K562 (cell line): ENCODE measurements around the gene CCDC92. TPM values are rescaled to one million over a fixed set of nuclear protein-coding genes. Genes with fewer than 3 reads are reported as not detected.

Experiments
- ATAC-seq: fragments of 200-7000 bp; cut with Tn5 transposase; 3 replicates; pipeline ENCODE4 v1.9.1; 2020; ENCODE audit warnings: moderate library complexity
- BruUV-seq: library from RNA; stranded (reverse); fragments of 400-500 nt; replicated peaks from 2 replicates; lab custom pipeline; 2021; lab: Mats Ljungman, UMichigan
- CTCF ChIA-PET: fragments of 300-600 bp; formaldehyde crosslinking; extraction: SDS; loops from one replicate; lab custom pipeline; 2021; ENCODE audit warnings: low intra/inter-chr PET ratio; lab: Yijun Ruan, JAX
- POLR2A ChIA-PET: fragments of 300-600, 350-650 bp; sonication (Branson Sonifier 250); formaldehyde crosslinking; extraction: SDS; loops from one replicate; lab custom pipeline; 2021; ENCODE audit warnings: antibody characterized with exemption, inconsistent platforms; lab: Yijun Ruan, JAX
- DNase-seq, 4 experiments: peaks; one replicate each; pipeline versions ENCODE4 v3.0.0 to v3.0.0-alpha.2; 2011 to 2018; ENCODE audit warnings: low spot score in 3 of 4, mixed read lengths in 3 of 4; ENCODE audit errors: extremely low read depth in 1 of 4
- FAIRE-seq: peaks from 2 replicates; lab custom pipeline; 2011; peaks lifted over from hg19 to GRCh38; lab: Jason Lieb, UNC
- H2AFZ ChIP-seq: 2 replicates; pipeline ENCODE4 v1.6.0; 2011; ENCODE audit warnings: low read depth, low read length, control low read depth, inconsistent platforms
- H3K27ac ChIP-seq: fragments of 200-600 bp; 3 replicates; pipeline ENCODE4 v1.8.0; 2011; ENCODE audit warnings: low read depth, mild to moderate bottlenecking, control low read depth, inconsistent platforms, low read length, moderate library complexity, mixed read lengths; ENCODE audit errors: extremely low read depth
- H3K27me3 ChIP-seq, 2 experiments: fragments of 300-600 bp in 1 of 2; 2 replicates in 1 of 2; 3 replicates in 1 of 2; pipeline versions ENCODE4 v1.6.0 to v1.8.0; 2011; ENCODE audit warnings: inconsistent platforms in 2 of 2, low read length in 2 of 2, mild to moderate bottlenecking in 1 of 2, mixed read lengths in 1 of 2, moderate library complexity in 1 of 2; ENCODE audit not compliant: control insufficient read depth in 2 of 2, insufficient read depth in 2 of 2
- H3K36me3 ChIP-seq: fragments of 300-600 bp; 3 replicates; pipeline ENCODE4 v1.8.0; 2011; ENCODE audit warnings: mild to moderate bottlenecking, low read length, inconsistent platforms; ENCODE audit not compliant: control insufficient read depth, insufficient read depth
- H3K4me1 ChIP-seq, 2 experiments: fragments of 200-600 bp in 1 of 2; replicated peaks in 1 of 2; 2 replicates in 1 of 2; 3 replicates in 1 of 2; pipeline versions ENCODE4 v1.5.1 to v1.8.0; 2011; ENCODE audit warnings: inconsistent platforms in 2 of 2, low read length in 2 of 2, mild to moderate bottlenecking in 1 of 2, mixed read lengths in 1 of 2, moderate library complexity in 1 of 2; ENCODE audit not compliant: control insufficient read depth in 2 of 2, insufficient read depth in 2 of 2
- H3K4me2 ChIP-seq: 2 replicates; pipeline ENCODE4 v1.6.1; 2011; ENCODE audit warnings: low read length, control low read depth, inconsistent platforms, mixed read lengths; ENCODE audit not compliant: insufficient read depth
- H3K4me3 ChIP-seq: fragments of 200-600 bp; sonication (generic), shearing (Covaris generic); 2 replicates; pipeline ENCODE4 v1.5.1; 2016; ENCODE audit warnings: control low read depth, inconsistent platforms
- H3K79me2 ChIP-seq: fragments of 200-600 bp; 3 replicates; pipeline ENCODE4 v1.8.0; 2011; ENCODE audit warnings: low read length, inconsistent platforms; ENCODE audit not compliant: control insufficient read depth, insufficient read depth
- H3K9ac ChIP-seq, 2 experiments: 2 replicates each; pipeline versions ENCODE4 v1.6.0 to v1.6.1; 2011; ENCODE audit warnings: low read depth in 2 of 2, low read length in 2 of 2, control low read depth in 1 of 2, inconsistent platforms in 1 of 2, mild to moderate bottlenecking in 1 of 2, mixed read lengths in 1 of 2; ENCODE audit not compliant: insufficient read depth in 1 of 2
- H3K9me1 ChIP-seq: one replicate; pipeline ENCODE4 v1.6.0; 2011; ENCODE audit warnings: inconsistent platforms, mild to moderate bottlenecking, low read length, moderate library complexity; ENCODE audit not compliant: control insufficient read depth, insufficient read depth
- H3K9me3 ChIP-seq: replicated peaks from 2 replicates; pipeline ENCODE4 v1.5.1; 2011; ENCODE audit warnings: low read depth, low read length, inconsistent platforms; ENCODE audit not compliant: control insufficient read depth, insufficient read depth
- H4K20me1 ChIP-seq: replicated peaks from 2 replicates; pipeline ENCODE4 v1.6.1; 2011; ENCODE audit warnings: low read length, inconsistent platforms, mixed read lengths; ENCODE audit not compliant: control insufficient read depth, insufficient read depth
- CEBPB ChIP-seq: fragments of 450-650 bp; IDR thresholded peaks from 2 replicates; pipeline ENCODE4 v1.6.1; 2016; ENCODE audit warnings: missing genetic modification characterization, missing compliant biosample characterization
- KDM4B ChIP-seq, 2 experiments: fragments of 450-650 bp in 1 of 2; sonication (generic) in 1 of 2; IDR thresholded peaks; 2 replicates each; pipeline ENCODE4 v1.6.1; 2016 to 2017; ENCODE audit warnings: borderline replicate concordance in 2 of 2, antibody characterized with exemption in 1 of 2, low read depth in 1 of 2, mild to moderate bottlenecking in 1 of 2
- MAFG ChIP-seq: fragments of 450-650 bp; conservative IDR thresholded peaks from 2 replicates; pipeline ENCODE4 v1.6.1; 2016; ENCODE audit warnings: missing genetic modification characterization, missing compliant biosample characterization
- NCOA2 ChIP-seq, 2 experiments: fragments of 450-650 bp; IDR thresholded peaks; 2 replicates each; pipeline ENCODE4 v1.6.1; 2018; ENCODE audit warnings: mild to moderate bottlenecking in 2 of 2, moderate library complexity in 1 of 2; ENCODE audit not compliant: partially characterized antibody in 2 of 2
- NR2C2 ChIP-seq, 2 experiments: fragments of 200-800 bp in 1 of 2; sonication (Bioruptor generic) in 1 of 2; sonication (generic) in 1 of 2; formaldehyde crosslinking in 1 of 2; IDR thresholded peaks; 2 replicates each; pipeline versions ENCODE4 v1.6.1 to v1.8.0; 2016 to 2022; ENCODE audit warnings: mild to moderate bottlenecking in 1 of 2, missing compliant biosample characterization in 1 of 2, missing genetic modification characterization in 1 of 2, missing genetic modification reagents in 1 of 2
- SIRT6 ChIP-seq: IDR thresholded peaks from one replicate; pipeline ENCODE4 v1.6.1; 2012; ENCODE audit warnings: low read depth, mild to moderate bottlenecking, control low read depth, inconsistent platforms, low read length, moderate library complexity
- THAP7 ChIP-seq: fragments of 250-450 bp; sonication (Bioruptor Pico); IDR thresholded peaks from 2 replicates; pipeline ENCODE4 v1.5.0; 2021
- ZNF23 ChIP-seq: fragments of 250-450 bp; sonication (Bioruptor Pico); IDR thresholded peaks from 2 replicates; pipeline ENCODE4 v1.4.0; 2020; ENCODE audit warnings: mild to moderate bottlenecking
- ZNF277 ChIP-seq: fragments of 250-450 bp; sonication (Bioruptor Pico); IDR thresholded peaks from 2 replicates; pipeline ENCODE4 v1.8.0; 2022; ENCODE audit warnings: inconsistent platforms, mild to moderate bottlenecking, moderate library complexity, borderline replicate concordance
- ZNF347 ChIP-seq: fragments of 450-650 bp; formaldehyde crosslinking; IDR thresholded peaks from 2 replicates; pipeline ENCODE4 v1.4.0; 2020; ENCODE audit warnings: low read depth, mild to moderate bottlenecking, moderate library complexity
- WGBS: fragments of 100-300 bp; shearing (Covaris generic); methylation state at CpG from one replicate; pipeline ENCODE4 v1.1.6; 2016; ENCODE audit warnings: low coverage, mixed read lengths; ENCODE audit not compliant: insufficient coverage; ENCODE audit errors: missing lambda C conversion rate; 5-methylcytosine and 5-hydroxymethylcytosine counted together
- in situ Hi-C: fragments of 300-500 bp; cut with MboI; formaldehyde crosslinking; loops from 4 replicates; pipeline ENCODE4 v1.15.0; 2018; ENCODE audit warnings: inconsistent platforms, mixed read lengths
- intact Hi-C: fragments of 100-400 bp; cut with micrococcal nuclease; formaldehyde crosslinking; loops from 2 replicates; pipeline ENCODE4 v1.14.2; 2022
- polyA plus RNA-seq, 8 experiments: library from polyadenylated mRNA; depleted of rRNA in 4 of 8; stranded (reverse) in 5 of 8; unstranded in 3 of 8; fragments of >200 nt; fragmentation: Nextera tagmentation in 2 of 8; fragmentation: Illumina TruSeq in 1 of 8; extraction: Ambion mirVana in 2 of 8; extraction: Trizol in 1 of 8; gene quantifications; 2 replicates each; pipeline versions ENCODE4 v1.2.1 to v1.2.3, GENCODE V29; 2011 to 2014; ENCODE audit warnings: inconsistent platforms in 1 of 8, missing spikeins in 1 of 8
- total RNA-seq, 7 experiments: library from RNA; depleted of rRNA in 6 of 7; stranded (reverse); fragments of >200 nt in 6 of 7; fragmentation: Illumina TruSeq in 2 of 7; extraction: Trizol in 2 of 7; gene quantifications; 2 replicates each; pipeline versions ENCODE4 v1.2.1 to v1.2.3, GENCODE V29; 2011 to 2021; ENCODE audit warnings: low replicate concordance in 1 of 7
- TF ChIP-seq, protein P1 (sequence below): fragments of 150-350 bp; IDR thresholded peaks from 2 replicates; pipeline ENCODE4 v1.6.1; 2014; ENCODE audit warnings: low read depth, mild to moderate bottlenecking, low read length, borderline replicate concordance
- TF ChIP-seq, protein P2 (sequence below): sonication (generic); formaldehyde crosslinking; IDR thresholded peaks from 2 replicates; pipeline ENCODE4 v1.8.0; 2023; ENCODE audit warnings: mild to moderate bottlenecking, missing genetic modification reagents

CCDC92 gene
- total and polyA plus RNA-seq, 9 of the 15 experiments (the other 6 are each of a cell fraction or from before 2014, with no cell fraction given) = 0.27 to 5.9 (median 2.1) TPM

- H3K9me1 ChIP-seq = no peaks in the 10 kb centered on the region
- intact Hi-C loops (no loop called here), in situ Hi-C loops (no loop called here)
- ATAC-seq = no peak
- no peaks in the 10 kb centered on the region for H3K9me3 ChIP-seq
- peaks cover 3 to 17% of the 10 kb centered on the region in 2 experiments; a peak in 4 of 5 replicates for H3K4me1 ChIP-seq
- H2AFZ ChIP-seq = no peak overlapping the region
- WGBS = 95% methylated on average over 5 of the region's 5 CpGs
- H3K27ac ChIP-seq = no peak overlapping the region
- peaks cover 19% of the 10 kb centered on the region for H3K79me2 ChIP-seq
- no peaks in the 10 kb centered on the region for H3K27me3 ChIP-seq
- ChIA-PET POLR2A (interaction anchor here (0.7 kb wide), 1 partner anchor 61 kb away, joined by 3 read pairs; no protein-coding TSS in a partner anchor), CTCF (no interaction called here)
- BruUV-seq = no TSS peak
- no peak for FAIRE-seq
- no peak overlapping the region for H3K4me3 ChIP-seq
- peaks cover 63% of the 10 kb centered on the region for H3K36me3 ChIP-seq
- no peak overlapping the region for H3K9ac ChIP-seq
- no peak overlapping the region for H3K4me2 ChIP-seq
- peaks cover 8% of the 10 kb centered on the region for H4K20me1 ChIP-seq
- no peak for DNase-seq
- TF ChIP-seq MAFG (tag) (no peak), NCOA2 (IDR thresholded peaks at IDR 0.05; ENCODE audit: partially characterized antibody in 2 of 2) (no peak), ZNF347 (no peak), NR2C2 (CRISPR knock-in tag; IDR thresholded peaks at IDR 0.05) (no peak), NR2C2 (tag; IDR thresholded peaks at IDR 0.05) (no peak), KDM4B (IDR thresholded peaks at IDR 0.05; ENCODE audit: borderline replicate concordance in 2 of 2, low read depth in 1 of 2) (no peak), SIRT6 (no peak), ZNF23 (CRISPR knock-in tag) (no peak), CEBPB (tag) (no peak), THAP7 (CRISPR knock-in tag) (no peak), ZNF277 (CRISPR knock-in tag) (no peak)
- TF ChIP-seq, protein P1, sequence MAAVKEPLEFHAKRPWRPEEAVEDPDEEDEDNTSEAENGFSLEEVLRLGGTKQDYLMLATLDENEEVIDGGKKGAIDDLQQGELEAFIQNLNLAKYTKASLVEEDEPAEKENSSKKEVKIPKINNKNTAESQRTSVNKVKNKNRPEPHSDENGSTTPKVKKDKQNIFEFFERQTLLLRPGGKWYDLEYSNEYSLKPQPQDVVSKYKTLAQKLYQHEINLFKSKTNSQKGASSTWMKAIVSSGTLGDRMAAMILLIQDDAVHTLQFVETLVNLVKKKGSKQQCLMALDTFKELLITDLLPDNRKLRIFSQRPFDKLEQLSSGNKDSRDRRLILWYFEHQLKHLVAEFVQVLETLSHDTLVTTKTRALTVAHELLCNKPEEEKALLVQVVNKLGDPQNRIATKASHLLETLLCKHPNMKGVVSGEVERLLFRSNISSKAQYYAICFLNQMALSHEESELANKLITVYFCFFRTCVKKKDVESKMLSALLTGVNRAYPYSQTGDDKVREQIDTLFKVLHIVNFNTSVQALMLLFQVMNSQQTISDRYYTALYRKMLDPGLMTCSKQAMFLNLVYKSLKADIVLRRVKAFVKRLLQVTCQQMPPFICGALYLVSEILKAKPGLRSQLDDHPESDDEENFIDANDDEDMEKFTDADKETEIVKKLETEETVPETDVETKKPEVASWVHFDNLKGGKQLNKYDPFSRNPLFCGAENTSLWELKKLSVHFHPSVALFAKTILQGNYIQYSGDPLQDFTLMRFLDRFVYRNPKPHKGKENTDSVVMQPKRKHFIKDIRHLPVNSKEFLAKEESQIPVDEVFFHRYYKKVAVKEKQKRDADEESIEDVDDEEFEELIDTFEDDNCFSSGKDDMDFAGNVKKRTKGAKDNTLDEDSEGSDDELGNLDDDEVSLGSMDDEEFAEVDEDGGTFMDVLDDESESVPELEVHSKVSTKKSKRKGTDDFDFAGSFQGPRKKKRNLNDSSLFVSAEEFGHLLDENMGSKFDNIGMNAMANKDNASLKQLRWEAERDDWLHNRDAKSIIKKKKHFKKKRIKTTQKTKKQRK = no peak
- TF ChIP-seq, protein P2, sequence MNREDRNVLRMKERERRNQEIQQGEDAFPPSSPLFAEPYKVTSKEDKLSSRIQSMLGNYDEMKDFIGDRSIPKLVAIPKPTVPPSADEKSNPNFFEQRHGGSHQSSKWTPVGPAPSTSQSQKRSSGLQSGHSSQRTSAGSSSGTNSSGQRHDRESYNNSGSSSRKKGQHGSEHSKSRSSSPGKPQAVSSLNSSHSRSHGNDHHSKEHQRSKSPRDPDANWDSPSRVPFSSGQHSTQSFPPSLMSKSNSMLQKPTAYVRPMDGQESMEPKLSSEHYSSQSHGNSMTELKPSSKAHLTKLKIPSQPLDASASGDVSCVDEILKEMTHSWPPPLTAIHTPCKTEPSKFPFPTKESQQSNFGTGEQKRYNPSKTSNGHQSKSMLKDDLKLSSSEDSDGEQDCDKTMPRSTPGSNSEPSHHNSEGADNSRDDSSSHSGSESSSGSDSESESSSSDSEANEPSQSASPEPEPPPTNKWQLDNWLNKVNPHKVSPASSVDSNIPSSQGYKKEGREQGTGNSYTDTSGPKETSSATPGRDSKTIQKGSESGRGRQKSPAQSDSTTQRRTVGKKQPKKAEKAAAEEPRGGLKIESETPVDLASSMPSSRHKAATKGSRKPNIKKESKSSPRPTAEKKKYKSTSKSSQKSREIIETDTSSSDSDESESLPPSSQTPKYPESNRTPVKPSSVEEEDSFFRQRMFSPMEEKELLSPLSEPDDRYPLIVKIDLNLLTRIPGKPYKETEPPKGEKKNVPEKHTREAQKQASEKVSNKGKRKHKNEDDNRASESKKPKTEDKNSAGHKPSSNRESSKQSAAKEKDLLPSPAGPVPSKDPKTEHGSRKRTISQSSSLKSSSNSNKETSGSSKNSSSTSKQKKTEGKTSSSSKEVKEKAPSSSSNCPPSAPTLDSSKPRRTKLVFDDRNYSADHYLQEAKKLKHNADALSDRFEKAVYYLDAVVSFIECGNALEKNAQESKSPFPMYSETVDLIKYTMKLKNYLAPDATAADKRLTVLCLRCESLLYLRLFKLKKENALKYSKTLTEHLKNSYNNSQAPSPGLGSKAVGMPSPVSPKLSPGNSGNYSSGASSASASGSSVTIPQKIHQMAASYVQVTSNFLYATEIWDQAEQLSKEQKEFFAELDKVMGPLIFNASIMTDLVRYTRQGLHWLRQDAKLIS (CRISPR knock-in tag) = no peak
These were observed 16.5 kb upstream of the CCDC92 start for GRCh38 chr12:123989168-123989567.
